ENCODE data around the gene RANBP1. TPM values are rescaled to one million over a fixed set of nuclear protein-coding genes. Genes with fewer than 3 reads are reported as not detected.

The RANBP1 gene
- total and polyA plus RNA-seq, 2 of the 8 experiments (the other 6 are each of a cell fraction or from before 2014, with no cell fraction given) = 343 to 484 TPM

DNA sequence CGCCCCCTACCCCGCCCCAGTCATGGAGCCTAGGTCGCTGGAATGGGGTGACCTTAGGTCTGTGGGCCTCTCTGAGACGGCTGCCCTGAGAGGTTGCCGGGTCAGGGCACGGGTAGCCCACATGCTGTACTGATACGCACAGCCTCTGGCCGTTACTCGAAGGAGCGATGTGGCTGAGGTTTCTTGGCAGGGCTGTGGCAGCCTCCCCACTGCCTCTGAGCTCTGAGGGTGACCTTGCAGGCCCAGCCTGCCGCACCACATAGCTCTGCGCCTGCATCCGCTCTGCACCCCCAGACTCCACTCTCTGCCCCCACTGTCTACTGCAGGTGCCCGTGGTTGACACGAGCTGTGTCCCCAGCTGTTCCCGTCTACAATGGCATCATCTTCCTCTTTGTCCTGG, 23.0 kb downstream of the RANBP1 start (continued):
- no peak for TF ChIP-seq RFX5 (IDR thresholded peaks at IDR 0.05; ENCODE audit: borderline replicate concordance, low read depth, low read length)

Measured in H1 (cell line).